Measurements from ENCODE around the gene FAM81A. TPM values are rescaled to one million over a fixed set of nuclear protein-coding genes. Genes with fewer than 3 reads are reported as not detected.

The FAM81A gene
- total and polyA plus RNA-seq, 12 donors, result 0.08 to 0.96 (median 0.28) TPM; not detected in 4

DNA sequence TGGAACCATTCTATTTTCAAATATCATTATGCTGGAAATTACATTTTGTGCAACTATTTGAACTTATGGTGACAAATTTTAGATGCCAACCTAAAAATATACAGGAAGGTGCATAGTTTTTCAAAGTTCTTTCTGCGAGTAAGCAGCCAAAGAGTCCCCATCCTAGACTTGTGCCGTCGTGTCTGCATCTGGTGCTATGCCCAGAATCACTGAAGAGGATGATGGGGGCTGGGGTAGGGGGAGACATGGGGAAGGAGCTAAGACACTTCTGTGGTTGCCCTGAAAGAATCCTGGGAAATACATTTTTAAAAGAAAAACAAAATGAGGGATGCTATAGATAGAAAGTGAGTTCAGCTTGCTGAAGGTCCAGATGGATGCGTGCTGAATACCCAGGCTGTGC is 21.2 kb upstream of the FAM81A start:
- Histone ChIP-seq H3K36me3 (replicated peaks in 1 of 2) (no peaks in the 10 kb centered on the region), H3K4me1 (replicated peaks in 1 of 2) (no peaks in the 10 kb centered on the region), H3K4me3 (no peak overlapping the region), H3K27me3 (peaks cover 14% of the 10 kb centered on the region), H3K9me3 (replicated peaks in 1 of 3) (no peaks in the 10 kb centered on the region), H3K27ac (no peak overlapping the region)
- 61 to 76% (median 69%) methylated on average over 4 of the region's 4 CpGs for WGBS, 4 donors
- no peak for DNase-seq
- no peak for TF ChIP-seq POLR2A (IDR thresholded peaks at IDR 0.05)
- TF ChIP-seq, protein P1, sequence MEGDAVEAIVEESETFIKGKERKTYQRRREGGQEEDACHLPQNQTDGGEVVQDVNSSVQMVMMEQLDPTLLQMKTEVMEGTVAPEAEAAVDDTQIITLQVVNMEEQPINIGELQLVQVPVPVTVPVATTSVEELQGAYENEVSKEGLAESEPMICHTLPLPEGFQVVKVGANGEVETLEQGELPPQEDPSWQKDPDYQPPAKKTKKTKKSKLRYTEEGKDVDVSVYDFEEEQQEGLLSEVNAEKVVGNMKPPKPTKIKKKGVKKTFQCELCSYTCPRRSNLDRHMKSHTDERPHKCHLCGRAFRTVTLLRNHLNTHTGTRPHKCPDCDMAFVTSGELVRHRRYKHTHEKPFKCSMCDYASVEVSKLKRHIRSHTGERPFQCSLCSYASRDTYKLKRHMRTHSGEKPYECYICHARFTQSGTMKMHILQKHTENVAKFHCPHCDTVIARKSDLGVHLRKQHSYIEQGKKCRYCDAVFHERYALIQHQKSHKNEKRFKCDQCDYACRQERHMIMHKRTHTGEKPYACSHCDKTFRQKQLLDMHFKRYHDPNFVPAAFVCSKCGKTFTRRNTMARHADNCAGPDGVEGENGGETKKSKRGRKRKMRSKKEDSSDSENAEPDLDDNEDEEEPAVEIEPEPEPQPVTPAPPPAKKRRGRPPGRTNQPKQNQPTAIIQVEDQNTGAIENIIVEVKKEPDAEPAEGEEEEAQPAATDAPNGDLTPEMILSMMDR (IDR thresholded peaks at IDR 0.05), result no peak
- intact Hi-C loops (cut with DNase I), result no loop called here

DNA sequence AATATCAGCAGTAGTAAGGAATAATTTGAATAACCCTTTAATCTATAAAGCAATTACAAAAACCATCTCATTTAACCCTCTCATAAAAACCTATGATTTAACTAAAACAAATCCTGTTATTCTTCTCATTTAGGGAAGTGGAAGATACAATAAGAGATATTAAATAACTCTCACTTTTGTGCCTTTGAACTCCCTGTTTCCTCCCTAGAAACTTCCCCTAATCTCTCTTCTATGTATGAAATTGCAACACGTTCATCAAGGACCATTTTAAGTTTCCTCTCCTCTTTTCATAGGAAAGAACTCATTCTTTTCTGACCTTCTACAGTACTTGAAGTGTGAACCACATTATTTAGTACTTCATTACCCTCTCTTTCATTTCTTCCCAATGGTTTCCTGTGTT is 18.8 kb upstream of the FAM81A start:
- TF ChIP-seq, protein P1 (IDR thresholded peaks at IDR 0.05), result no peak
- TF ChIP-seq POLR2A (IDR thresholded peaks at IDR 0.05), result no peak
- H3K4me1 ChIP-seq (replicated peaks in 1 of 2), result no peaks in the 10 kb centered on the region
- H3K27ac ChIP-seq, result no peak overlapping the region
- H3K4me3 ChIP-seq, result no peak overlapping the region
- 64 to 69% (median 67%) methylated on average over 1 of the region's 1 CpG for WGBS, 4 donors
- intact Hi-C loops (cut with DNase I), result no loop called here
- H3K36me3 ChIP-seq (replicated peaks in 1 of 2), result no peaks in the 10 kb centered on the region
- DNase-seq, result no peak
- H3K9me3 ChIP-seq (replicated peaks in 1 of 3), result no peaks in the 10 kb centered on the region
- H3K27me3 ChIP-seq, result peaks cover 14% of the 10 kb centered on the region

DNA sequence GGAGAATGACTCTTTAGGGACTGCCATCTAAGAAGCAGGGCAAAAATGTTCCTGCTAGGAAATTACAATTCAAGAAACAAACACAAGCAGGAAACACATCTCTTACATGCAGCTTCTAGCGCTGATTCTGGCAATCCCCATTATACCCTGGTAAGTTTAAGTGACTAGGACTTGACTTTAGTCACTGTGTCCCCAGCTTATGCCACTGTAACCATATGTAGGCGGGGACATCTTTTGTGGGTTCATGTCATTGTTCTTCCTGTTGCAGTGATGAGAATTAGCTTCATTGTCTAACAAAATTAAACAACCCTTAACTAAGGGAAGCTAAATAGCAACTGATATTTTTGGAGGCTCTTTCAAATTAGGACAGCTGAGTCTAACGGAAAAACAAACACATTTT is 17.9 kb upstream of the FAM81A start:
- Histone ChIP-seq H3K27me3 (peaks cover 14% of the 10 kb centered on the region), H3K4me1 (replicated peaks in 1 of 2) (no peaks in the 10 kb centered on the region), H3K9me3 (replicated peaks in 1 of 3) (no peaks in the 10 kb centered on the region), H3K27ac (no peak overlapping the region), H3K4me3 (no peak overlapping the region), H3K36me3 (replicated peaks in 1 of 2) (no peaks in the 10 kb centered on the region)
- 77 to 89% (median 81%) methylated on average over 3 of the region's 3 CpGs for WGBS, 4 donors
- no peak for DNase-seq
- intact Hi-C loops (cut with DNase I), result no loop called here
- TF ChIP-seq, protein P1 (IDR thresholded peaks at IDR 0.05), result no peak
- no peak for TF ChIP-seq POLR2A (IDR thresholded peaks at IDR 0.05)

DNA sequence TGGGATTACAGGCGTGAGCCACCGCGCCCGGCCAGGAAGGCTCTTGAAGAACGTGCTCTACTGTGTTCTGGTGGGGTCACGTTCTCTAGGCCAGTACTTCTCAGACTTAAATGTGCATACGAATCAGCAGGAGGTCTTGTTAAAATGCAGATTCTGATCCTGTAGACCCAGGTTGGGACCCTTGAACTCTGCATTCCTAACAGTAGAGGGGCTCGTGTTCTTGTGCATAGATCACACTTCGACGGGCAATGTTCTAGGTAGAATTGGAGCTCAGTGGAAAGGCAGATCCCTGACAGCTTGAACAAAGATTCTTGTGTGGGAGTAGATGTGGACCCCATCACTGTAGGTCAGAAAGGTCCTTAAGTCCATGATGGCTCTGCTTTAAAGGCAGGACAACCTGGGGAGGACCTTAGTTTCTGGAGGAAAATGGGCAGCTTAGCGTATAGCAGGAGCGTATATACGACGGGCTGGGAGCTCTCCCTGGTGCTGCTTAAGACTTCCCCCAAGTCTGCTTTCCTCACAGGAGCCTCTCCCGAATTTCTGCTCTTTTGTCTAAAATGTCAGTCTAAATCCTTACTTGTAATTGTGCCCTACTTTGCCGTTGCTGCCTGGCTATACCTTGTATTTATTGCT is 16.9 kb upstream of the FAM81A start:
- intact Hi-C loops (cut with DNase I), result no loop called here
- no peaks in the 10 kb centered on the region for H3K4me1 ChIP-seq (replicated peaks in 1 of 2)
- H3K27ac ChIP-seq, result no peak overlapping the region
- no peaks in the 10 kb centered on the region for H3K9me3 ChIP-seq (replicated peaks in 1 of 3)
- WGBS, 4 donors, result 22 to 32% (median 29%) methylated on average over 8 to 12 of the region's 16 CpGs
- H3K27me3 ChIP-seq, result peaks cover 10% of the 10 kb centered on the region
- H3K36me3 ChIP-seq (replicated peaks in 1 of 2), result no peaks in the 10 kb centered on the region
- DNase-seq, result no peak
- TF ChIP-seq, protein P1 (IDR thresholded peaks at IDR 0.05), result no peak
- no peak for TF ChIP-seq POLR2A (IDR thresholded peaks at IDR 0.05)
- H3K4me3 ChIP-seq, result no peak overlapping the region
